Measurements from ENCODE around the gene RANGAP1. TPM values are rescaled to one million over a fixed set of nuclear protein-coding genes. Genes with fewer than 3 reads are reported as not detected.
"Not testable (repeated sequence)": the region's sequence is repeated elsewhere in the genome, so short reads cannot be mapped to it uniquely, and the experiment has no call there.

RANGAP1 gene
- total and polyA plus RNA-seq, 2 donors (not counting 1 experiment from before 2014, with no cell fraction given), result 37.2 to 59.9 TPM

GRCh38 chr22:41260871-41261270 lies 25.1 kb downstream of the RANGAP1 start:
- H3K36me3 ChIP-seq (ENCODE audit: control insufficient read depth, insufficient read depth, low read length), result peaks cover 44% of the 10 kb centered on the region
- no peaks in the 10 kb centered on the region for H4K20me1 ChIP-seq (ENCODE audit: control insufficient read depth, extremely low read depth, insufficient read depth, low read length)
- H3K9me3 ChIP-seq (ENCODE audit: control insufficient read depth, insufficient read depth, low read depth, low read length), result no peaks in the 10 kb centered on the region
- no peak for TF ChIP-seq CTCF (conservative IDR thresholded peaks at IDR 0.05 in 1 of 2, IDR thresholded peaks at IDR 0.05 in 1 of 2; ENCODE audit: low read depth in 1 of 2, low read length in 2 of 2)
- no peak overlapping the region for H3K4me2 ChIP-seq (ENCODE audit: extremely low read depth, insufficient read depth, low read length)
- peaks cover 3% of the 10 kb centered on the region for H3K79me2 ChIP-seq (ENCODE audit: control insufficient read depth, insufficient read depth, low read length)
- no peak overlapping the region for H3K4me3 ChIP-seq (replicated peaks in 1 of 4; ENCODE audit: control extremely low read depth in 1 of 4, insufficient read depth in 1 of 4, low read depth in 3 of 4, low read length in 4 of 4)
- H3K27ac ChIP-seq (ENCODE audit: insufficient read depth, low read length), result no peak overlapping the region
- no peak for DNase-seq (ENCODE audit: low read depth in 2 of 2)
- no peak overlapping the region for H2AFZ ChIP-seq (ENCODE audit: low read length)
- no peaks in the 10 kb centered on the region for H3K27me3 ChIP-seq (ENCODE audit: control insufficient read depth, insufficient read depth, low read length)
- no peak overlapping the region for H3K9ac ChIP-seq (ENCODE audit: insufficient read depth, low read length)
- H3K4me1 ChIP-seq (ENCODE audit: control insufficient read depth, extremely low read depth, insufficient read depth, low read length), result no peaks in the 10 kb centered on the region

DNA sequence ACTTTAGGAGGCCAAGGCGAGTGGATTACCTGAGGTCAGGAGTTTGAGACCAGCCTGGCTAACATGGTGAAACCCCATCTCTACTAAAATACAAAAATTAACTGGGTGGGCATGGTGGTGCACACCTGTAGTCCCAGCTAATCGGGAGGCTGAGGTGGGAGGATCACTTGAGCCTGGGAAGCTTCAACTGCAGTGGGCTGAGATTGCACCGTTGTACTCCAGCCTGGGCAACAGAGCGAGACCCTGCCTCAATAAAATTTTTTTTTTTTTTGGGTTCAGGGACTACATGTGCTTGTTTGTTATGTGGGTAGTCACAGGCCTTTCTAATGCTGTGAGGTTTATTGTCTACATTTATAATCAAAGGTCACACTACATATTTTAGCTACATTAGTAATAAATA lies 26.2 kb downstream of the RANGAP1 start:
- H3K4me3 ChIP-seq (replicated peaks in 1 of 4; ENCODE audit: control extremely low read depth in 1 of 4, insufficient read depth in 1 of 4, low read depth in 3 of 4, low read length in 4 of 4); H3K9me3 ChIP-seq (ENCODE audit: control insufficient read depth, insufficient read depth, low read depth, low read length); H3K4me2 ChIP-seq (ENCODE audit: extremely low read depth, insufficient read depth, low read length); H2AFZ ChIP-seq (ENCODE audit: low read length); H3K9ac ChIP-seq (ENCODE audit: insufficient read depth, low read length); DNase-seq (ENCODE audit: low read depth in 2 of 2); H3K27me3 ChIP-seq (ENCODE audit: control insufficient read depth, insufficient read depth, low read length); H3K79me2 ChIP-seq (ENCODE audit: control insufficient read depth, insufficient read depth, low read length); H3K27ac ChIP-seq (ENCODE audit: insufficient read depth, low read length); H3K4me1 ChIP-seq (ENCODE audit: control insufficient read depth, extremely low read depth, insufficient read depth, low read length); H4K20me1 ChIP-seq (ENCODE audit: control insufficient read depth, extremely low read depth, insufficient read depth, low read length): not testable (repeated sequence)
- peaks cover 45% of the 10 kb centered on the region for H3K36me3 ChIP-seq (ENCODE audit: control insufficient read depth, insufficient read depth, low read length)

DNA sequence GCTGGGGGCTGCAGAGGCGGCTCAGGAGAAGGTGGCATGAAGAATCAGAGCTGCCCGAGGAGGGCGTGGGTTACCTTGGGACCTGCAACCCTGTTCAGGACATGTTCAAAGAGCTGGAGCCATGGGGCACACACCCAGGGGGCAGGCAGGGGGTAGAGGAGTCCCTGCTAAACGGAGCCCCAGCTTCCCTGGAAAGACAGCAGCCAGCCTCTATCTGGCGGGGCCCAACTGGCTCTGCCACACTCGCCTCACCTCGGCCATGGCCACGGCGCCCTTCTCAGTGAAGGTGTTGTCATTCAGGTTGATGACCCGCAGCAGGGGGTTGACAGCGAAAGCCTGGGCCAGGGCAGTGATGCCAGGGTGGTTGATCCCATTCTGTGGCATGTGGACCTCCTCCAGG lies 28.3 kb downstream of the RANGAP1 start:
- H3K36me3 ChIP-seq (ENCODE audit: control insufficient read depth, insufficient read depth, low read length), result peaks cover 45% of the 10 kb centered on the region
- no peak for TF ChIP-seq CTCF (conservative IDR thresholded peaks at IDR 0.05 in 1 of 2, IDR thresholded peaks at IDR 0.05 in 1 of 2; ENCODE audit: low read depth in 1 of 2, low read length in 2 of 2)
- no peak for TF ChIP-seq EZH2 (IDR thresholded peaks at IDR 0.05; ENCODE audit: low read length, missing control alignments)
- DNase-seq (ENCODE audit: low read depth in 2 of 2), result no peak
- H3K9me3 ChIP-seq (ENCODE audit: control insufficient read depth, insufficient read depth, low read depth, low read length), result no peaks in the 10 kb centered on the region
- no peak overlapping the region for H3K4me2 ChIP-seq (ENCODE audit: extremely low read depth, insufficient read depth, low read length)
- H3K4me1 ChIP-seq (ENCODE audit: control insufficient read depth, extremely low read depth, insufficient read depth, low read length), result no peaks in the 10 kb centered on the region
- H3K4me3 ChIP-seq (replicated peaks in 1 of 4; ENCODE audit: control extremely low read depth in 1 of 4, insufficient read depth in 1 of 4, low read depth in 3 of 4, low read length in 4 of 4), result no peak overlapping the region
- H3K27me3 ChIP-seq (ENCODE audit: control insufficient read depth, insufficient read depth, low read length), result no peaks in the 10 kb centered on the region
- no peaks in the 10 kb centered on the region for H4K20me1 ChIP-seq (ENCODE audit: control insufficient read depth, extremely low read depth, insufficient read depth, low read length)
- H3K9ac ChIP-seq (ENCODE audit: insufficient read depth, low read length), result no peak overlapping the region
- H3K79me2 ChIP-seq (ENCODE audit: control insufficient read depth, insufficient read depth, low read length), result peaks cover 3% of the 10 kb centered on the region
- no peak overlapping the region for H2AFZ ChIP-seq (ENCODE audit: low read length)
- H3K27ac ChIP-seq (ENCODE audit: insufficient read depth, low read length), result no peak overlapping the region
